Stomach (tissue), 9 donors: ENCODE data around the gene TCEA2. TPM values are rescaled to one million over a fixed set of nuclear protein-coding genes. Genes with fewer than 3 reads are reported as not detected.

ENCODE experiments used
- DNase-seq, 2 donors: peaks; one replicate each; pipeline versions ENCODE4 v3.0.0 to v3.0.0-alpha.2; 2013 to 2019
- H3K27ac ChIP-seq, 5 donors: fragments of 200-600 bp in 4 of 5; sonication (generic) in 4 of 5; one replicate each; pipeline ENCODE4 v1.5.1; 2013 to 2019; ENCODE audit warnings: mild to moderate bottlenecking in 1 of 5, moderate library complexity in 1 of 5
- H3K27me3 ChIP-seq, 3 donors: fragments of 200-600 bp; sonication (generic); one replicate each; pipeline ENCODE4 v1.5.1; 2017 to 2019; ENCODE audit warnings: mixed run types in 1 of 3
- H3K36me3 ChIP-seq, 4 donors: fragments of 200-600 bp; sonication (generic); 1 replicate in 3 of 4; 2 replicates in 1 of 4; pipeline ENCODE4 v1.5.1; 2016 to 2019
- H3K4me1 ChIP-seq, 4 donors: fragments of 200-600 bp; sonication (generic); one replicate each; pipeline ENCODE4 v1.5.1; 2016 to 2019
- H3K4me3 ChIP-seq, 4 donors: fragments of 200-600 bp; sonication (generic) in 3 of 4; one replicate each; pipeline ENCODE4 v1.5.1; 2016 to 2019; ENCODE audit warnings: mild to moderate bottlenecking in 1 of 4
- H3K9me3 ChIP-seq, 4 donors: fragments of 200-600 bp; sonication (generic); one replicate each; pipeline ENCODE4 v1.5.1; 2016 to 2019
- EP300 ChIP-seq: sonication (generic); formaldehyde crosslinking; IDR thresholded peaks from one replicate; pipeline ENCODE4 v1.6.1; 2017; ENCODE audit warnings: antibody characterized with exemption
- POLR2A ChIP-seq, 4 donors: fragments of 450-650 bp; IDR thresholded peaks; one replicate each; pipeline ENCODE4 v1.6.1; 2016; ENCODE audit warnings: antibody characterized with exemption in 4 of 4, control low read depth in 2 of 4, mild to moderate bottlenecking in 1 of 4, moderate library complexity in 1 of 4
- POLR2AphosphoS5 ChIP-seq, 3 donors: sonication (generic); formaldehyde crosslinking; IDR thresholded peaks; one replicate each; pipeline ENCODE4 v1.6.1; 2016; ENCODE audit warnings: antibody characterized with exemption in 3 of 3
- WGBS, 5 donors: extraction: QIAGEN DNeasy Blood & Tissue Kit in 3 of 5; methylation state at CpG; one replicate each; pipeline versions ENCODE4 v1.1.5 to v1.1.7; 2013 to 2018; 5-methylcytosine and 5-hydroxymethylcytosine counted together
- intact Hi-C: fragments of 100-400 bp; cut with DNase I; formaldehyde crosslinking; loops from one replicate; pipeline ENCODE4 v1.15.1; 2023; ENCODE audit warnings: low total_unique reads
- polyA plus RNA-seq, 3 donors: library from polyadenylated mRNA; stranded (reverse); fragments of 200-250 nt; gene quantifications; one replicate each; pipeline ENCODE4 v1.2.3, GENCODE V29; 2013
- total RNA-seq, 5 donors: library from RNA; depleted of rRNA; stranded (reverse); fragments of >200 nt; gene quantifications; one replicate each; pipeline versions ENCODE4 v1.1.0 to v1.2.3, GENCODE V29; 2014 to 2016
- TF ChIP-seq, protein P1 (sequence below), 7 experiments: fragments of 450-650 bp in 4 of 7; fragments of 200-600 bp in 3 of 7; sonication (generic) in 3 of 7; IDR thresholded peaks; one replicate each; pipeline ENCODE4 v1.5.1; 2016 to 2019; ENCODE audit warnings: antibody characterized with exemption in 7 of 7, control low read depth in 2 of 7, mild to moderate bottlenecking in 1 of 7
- donor health status: healthy with polysubstance abuse.
- donor health status: Bipolar disorder and iron deficiency.
- donor health status: healthy.

Gene TCEA2
- total and polyA plus RNA-seq, 8 donors, result 3.1 to 35.5 (median 26.0) TPM

DNA sequence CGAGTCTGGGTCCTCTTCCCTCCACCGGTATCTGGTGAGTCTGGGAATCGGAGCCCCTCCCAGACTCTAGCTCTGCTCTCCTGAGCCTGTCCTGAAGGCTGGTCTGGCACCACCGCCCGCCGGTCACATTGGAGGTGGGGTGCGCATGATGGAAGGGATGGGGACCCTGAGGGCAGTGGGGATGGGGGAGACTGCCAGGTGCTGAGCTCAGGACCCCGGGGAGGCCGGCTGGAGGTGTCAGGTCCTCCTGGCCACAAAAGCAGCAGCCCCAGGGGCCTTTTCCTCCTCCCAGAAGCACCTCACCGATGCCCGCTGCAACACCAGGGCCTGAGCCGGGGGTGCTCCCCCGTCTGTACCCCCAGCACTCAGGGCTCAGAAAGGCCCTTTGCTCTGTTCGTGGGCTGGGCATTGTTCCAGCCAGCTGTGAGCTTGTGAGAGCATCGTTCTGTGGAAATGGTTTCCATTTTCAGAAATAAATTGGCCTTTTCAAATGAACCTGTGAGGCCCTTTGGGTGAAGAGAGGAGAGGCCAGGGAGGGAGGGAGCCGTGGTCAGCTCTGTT, 46.9 kb downstream of the TCEA2 start:
- Histone ChIP-seq H3K27me3 (peaks cover 0 to 40% (median 0%) of the 10 kb centered on the region in 3 donors), H3K4me1 (no peaks in the 10 kb centered on the region), H3K4me3 (no peak overlapping the region), H3K27ac (no peak overlapping the region), H3K9me3 (no peaks in the 10 kb centered on the region), H3K36me3 (no peaks in the 10 kb centered on the region)
- 63 to 79% (median 72%) methylated on average over 11 to 16 of the region's 16 CpGs for WGBS, 5 donors
- TF ChIP-seq POLR2AphosphoS5 (IDR thresholded peaks at IDR 0.05) (no peak), POLR2A (IDR thresholded peaks at IDR 0.05) (no peak), EP300 (no peak)
- TF ChIP-seq, protein P1, sequence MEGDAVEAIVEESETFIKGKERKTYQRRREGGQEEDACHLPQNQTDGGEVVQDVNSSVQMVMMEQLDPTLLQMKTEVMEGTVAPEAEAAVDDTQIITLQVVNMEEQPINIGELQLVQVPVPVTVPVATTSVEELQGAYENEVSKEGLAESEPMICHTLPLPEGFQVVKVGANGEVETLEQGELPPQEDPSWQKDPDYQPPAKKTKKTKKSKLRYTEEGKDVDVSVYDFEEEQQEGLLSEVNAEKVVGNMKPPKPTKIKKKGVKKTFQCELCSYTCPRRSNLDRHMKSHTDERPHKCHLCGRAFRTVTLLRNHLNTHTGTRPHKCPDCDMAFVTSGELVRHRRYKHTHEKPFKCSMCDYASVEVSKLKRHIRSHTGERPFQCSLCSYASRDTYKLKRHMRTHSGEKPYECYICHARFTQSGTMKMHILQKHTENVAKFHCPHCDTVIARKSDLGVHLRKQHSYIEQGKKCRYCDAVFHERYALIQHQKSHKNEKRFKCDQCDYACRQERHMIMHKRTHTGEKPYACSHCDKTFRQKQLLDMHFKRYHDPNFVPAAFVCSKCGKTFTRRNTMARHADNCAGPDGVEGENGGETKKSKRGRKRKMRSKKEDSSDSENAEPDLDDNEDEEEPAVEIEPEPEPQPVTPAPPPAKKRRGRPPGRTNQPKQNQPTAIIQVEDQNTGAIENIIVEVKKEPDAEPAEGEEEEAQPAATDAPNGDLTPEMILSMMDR (IDR thresholded peaks at IDR 0.05), result no peak
- DNase-seq, result peak in 1 of 2 donors; percentile 22
- intact Hi-C loops, result no loop called here

DNA sequence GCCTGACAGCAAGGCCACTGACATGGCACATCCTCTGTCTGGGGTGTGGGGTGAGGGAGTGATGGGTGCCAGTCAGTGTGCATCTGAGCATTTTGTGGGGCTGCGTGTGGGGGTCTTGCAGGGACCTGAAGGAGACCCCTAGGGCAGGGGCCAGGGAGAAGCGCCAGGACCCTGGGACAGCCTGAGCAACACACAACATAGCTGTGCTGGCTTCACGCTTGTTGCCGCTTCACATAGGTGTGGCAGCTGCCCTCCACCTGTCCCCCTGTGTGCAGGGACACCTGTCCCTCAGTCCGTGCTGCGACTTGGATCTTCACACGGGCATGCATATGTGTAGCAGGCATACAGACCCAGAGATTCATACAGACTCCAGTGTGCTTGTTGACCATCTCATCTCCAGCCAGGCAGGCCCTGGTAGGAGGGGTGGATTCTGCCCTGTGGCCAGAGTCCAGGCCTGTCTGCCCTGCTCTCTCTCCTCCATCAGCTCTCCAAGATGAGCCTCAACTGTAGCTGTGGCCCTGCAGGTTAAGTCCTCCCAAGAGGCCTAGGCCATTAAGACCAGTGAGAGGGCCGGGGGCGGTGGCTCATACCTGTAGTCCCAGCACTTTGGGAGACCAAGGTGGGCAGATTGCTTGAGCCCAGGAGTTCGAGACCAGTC, 47.5 kb downstream of the TCEA2 start:
- Histone ChIP-seq H3K27me3 (peaks cover 0 to 38% (median 0%) of the 10 kb centered on the region in 3 donors), H3K4me1 (no peaks in the 10 kb centered on the region), H3K9me3 (no peaks in the 10 kb centered on the region), H3K36me3 (no peaks in the 10 kb centered on the region), H3K27ac (no peak overlapping the region), H3K4me3 (no peak overlapping the region)
- WGBS, 5 donors, result 83 to 94% (median 87%) methylated on average over 7 to 10 of the region's 10 CpGs
- intact Hi-C loops, result no loop called here
- DNase-seq, result peak in 1 of 2 donors; percentile 17
- TF ChIP-seq POLR2AphosphoS5 (IDR thresholded peaks at IDR 0.05) (no peak), EP300 (no peak), POLR2A (IDR thresholded peaks at IDR 0.05) (no peak)
- TF ChIP-seq, protein P1 (IDR thresholded peaks at IDR 0.05), result no peak

DNA sequence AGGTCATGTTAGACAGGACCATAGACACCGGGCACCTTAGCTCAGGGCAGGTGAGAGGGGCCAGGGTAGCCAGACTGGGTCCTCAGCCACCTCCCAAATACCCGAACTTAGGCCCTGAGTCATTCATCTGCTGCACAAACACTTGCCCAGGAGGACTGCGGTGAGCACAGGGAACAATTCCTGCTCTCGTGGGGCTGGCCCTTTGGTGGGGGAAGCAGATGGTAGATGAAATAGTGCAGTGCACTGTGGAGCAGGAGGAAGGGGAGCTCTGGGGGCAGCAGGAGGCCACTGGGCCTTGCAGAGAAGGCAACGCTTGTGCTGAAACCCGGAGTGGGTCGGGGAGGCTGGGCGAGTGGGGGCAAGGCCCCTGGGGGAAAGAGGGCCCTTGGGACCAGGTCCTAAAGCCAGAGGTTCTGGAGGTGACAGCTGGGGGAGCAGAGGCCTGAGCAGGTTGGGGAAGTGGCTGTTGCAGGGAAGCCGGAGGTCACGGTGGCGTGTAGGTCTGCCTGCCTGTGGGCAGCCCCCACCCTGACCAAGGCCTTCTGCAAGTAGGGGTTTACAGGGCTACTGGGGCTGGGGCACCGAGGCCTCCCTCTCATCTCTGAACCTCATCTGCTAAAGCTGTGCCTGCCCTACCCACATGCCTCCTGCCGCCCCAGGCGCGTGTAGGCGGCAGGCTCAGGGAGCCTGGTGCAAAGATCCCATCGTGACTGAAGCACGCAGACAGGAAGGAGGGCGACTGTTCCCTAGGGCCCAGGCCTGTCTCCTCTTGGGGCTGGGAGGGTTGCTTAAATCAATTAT, 49.0 kb downstream of the TCEA2 start:
- DNase-seq, result peak in 1 of 2 donors; percentile 10
- no peak overlapping the region for H3K27ac ChIP-seq
- H3K36me3 ChIP-seq, result no peaks in the 10 kb centered on the region
- WGBS, 5 donors, result 59 to 80% (median 77%) methylated on average over 18 to 19 of the region's 19 CpGs
- no peaks in the 10 kb centered on the region for H3K4me1 ChIP-seq
- H3K9me3 ChIP-seq, result no peaks in the 10 kb centered on the region
- intact Hi-C loops, result no loop called here
- H3K4me3 ChIP-seq, result no peak overlapping the region
- no peak for TF ChIP-seq EP300
- no peak for TF ChIP-seq POLR2AphosphoS5 (IDR thresholded peaks at IDR 0.05)
- TF ChIP-seq, protein P1 (IDR thresholded peaks at IDR 0.05), result no peak
- no peak for TF ChIP-seq POLR2A (IDR thresholded peaks at IDR 0.05)
- H3K27me3 ChIP-seq, result peaks cover 0 to 25% (median 0%) of the 10 kb centered on the region in 3 donors

DNA sequence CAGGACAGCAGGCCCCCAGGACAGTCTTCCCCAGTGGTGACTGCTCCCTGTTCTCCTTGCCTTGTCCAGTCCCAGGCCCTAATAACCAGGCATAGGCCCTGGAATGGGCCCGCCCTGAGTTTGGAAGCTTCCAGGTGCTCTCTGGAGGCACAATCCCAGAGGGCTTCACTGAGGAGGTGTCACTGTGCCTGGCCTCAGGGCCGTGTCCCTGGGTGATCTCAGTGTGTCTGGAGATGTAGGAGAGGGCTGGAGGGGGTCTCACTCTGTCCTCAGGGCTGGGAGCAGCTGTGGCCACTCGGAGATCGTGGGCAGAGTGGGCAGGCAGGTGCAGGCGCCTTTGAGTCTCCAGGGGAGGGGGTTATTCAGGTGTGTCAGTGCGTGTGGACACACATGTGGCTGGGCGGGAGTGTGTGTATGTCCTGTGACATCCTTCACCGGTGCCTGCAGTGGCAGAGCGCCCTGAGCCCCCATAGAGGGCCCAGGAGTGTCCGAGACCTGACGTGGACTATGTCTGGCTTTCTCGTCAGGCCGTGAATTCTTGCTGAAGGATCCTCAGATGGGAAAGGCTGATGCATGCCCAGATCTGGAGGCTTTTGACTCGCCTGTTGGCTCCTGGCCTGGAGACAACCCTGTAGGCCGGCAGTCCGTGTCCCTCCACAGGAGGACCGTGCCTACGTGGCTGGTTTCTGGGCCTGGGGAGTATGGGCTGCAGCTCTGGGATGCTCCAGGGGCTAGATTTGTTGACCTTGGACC, 49.9 kb downstream of the TCEA2 start:
- peak in 1 of 2 donors; percentile 21 for DNase-seq
- Histone ChIP-seq H3K36me3 (no peaks in the 10 kb centered on the region), H3K9me3 (no peaks in the 10 kb centered on the region), H3K4me3 (no peak overlapping the region), H3K4me1 (no peaks in the 10 kb centered on the region), H3K27ac (no peak overlapping the region), H3K27me3 (peaks cover 0 to 17% (median 0%) of the 10 kb centered on the region in 3 donors)
- TF ChIP-seq POLR2A (IDR thresholded peaks at IDR 0.05) (no peak), EP300 (no peak), POLR2AphosphoS5 (IDR thresholded peaks at IDR 0.05) (no peak)
- TF ChIP-seq, protein P1 (IDR thresholded peaks at IDR 0.05), result no peak
- WGBS, 5 donors, result 76 to 88% (median 80%) methylated on average over 10 to 18 of the region's 18 CpGs
- intact Hi-C loops, result no loop called here
